Transverse colon (tissue), 4 donors: ENCODE measurements around the gene CDCA3.

Experiments
- CTCF ChIP-seq, 5 experiments: fragments of 200-600 bp in 3 of 5; fragments of 450-650 bp in 2 of 5; sonication (generic) in 3 of 5; IDR thresholded peaks; 1 replicate in 2 of 5; 2 replicates in 3 of 5; pipeline ENCODE4 v1.5.1; 2016 to 2017; ENCODE audit warnings: antibody characterized with exemption in 5 of 5, inconsistent platforms in 3 of 5, mild to moderate bottlenecking in 2 of 5, moderate library complexity in 1 of 5
- EP300 ChIP-seq: sonication (generic); formaldehyde crosslinking; IDR thresholded peaks from one replicate; pipeline ENCODE4 v1.6.1; 2017; ENCODE audit warnings: antibody characterized with exemption, low read depth
- POLR2A ChIP-seq: fragments of 450-650 bp; IDR thresholded peaks from one replicate; pipeline ENCODE4 v1.6.1; 2016; ENCODE audit warnings: antibody characterized with exemption, mild to moderate bottlenecking, moderate library complexity
- POLR2AphosphoS5 ChIP-seq, 3 donors: sonication (generic); formaldehyde crosslinking; IDR thresholded peaks; one replicate each; pipeline ENCODE4 v1.6.1; 2016; ENCODE audit warnings: antibody characterized with exemption in 3 of 3

GRCh38 chr12:6827437-6827911, 23.6 kb downstream of the CDCA3 start:
- TF ChIP-seq CTCF (IDR thresholded peaks at IDR 0.05) (no peak), POLR2A (no peak), POLR2AphosphoS5 (IDR thresholded peaks at IDR 0.05) (no peak), EP300 (no peak)
